HG02840 (cell line): ENCODE measurements around the gene ATP8A2.
"Not testable (repeated sequence)": the region's sequence is repeated elsewhere in the genome, so short reads cannot be mapped to it uniquely, and the experiment has no call there.

ENCODE experiments used
- ATAC-seq: cut with Tn5 transposase; IDR thresholded peaks from one replicate; pipeline ENCODE4 v1.9.1; 2021; ENCODE audit warnings: mild to moderate bottlenecking, moderate library complexity, moderate number of reproducible peaks; ENCODE audit not compliant: unreplicated experiment, low FRiP score

Gene ATP8A2

GRCh38 chr13:25934127-25934526 is 562.4 kb downstream of the ATP8A2 start:
- no peak for ATAC-seq

GRCh38 chr13:25939961-25940687 is 568.4 kb downstream of the ATP8A2 start:
- ATAC-seq: no peak

GRCh38 chr13:25943081-25943480 is 571.3 kb downstream of the ATP8A2 start:
- ATAC-seq: no peak

GRCh38 chr13:25943658-25944057 is 571.9 kb downstream of the ATP8A2 start:
- ATAC-seq: no peak

- ATAC-seq: no peak
Observed at GRCh38 chr13:25945596-25945995, 573.8 kb downstream of the ATP8A2 start.

GRCh38 chr13:25946321-25946720 is 574.5 kb downstream of the ATP8A2 start:
- ATAC-seq: no peak

GRCh38 chr13:25948910-25949309 is 577.1 kb downstream of the ATP8A2 start:
- no peak for ATAC-seq

GRCh38 chr13:25951831-25952230 is 580.1 kb downstream of the ATP8A2 start:
- ATAC-seq: no peak

- not testable (repeated sequence) for ATAC-seq
Observed at GRCh38 chr13:25954080-25954479, 582.3 kb downstream of the ATP8A2 start.

GRCh38 chr13:25954943-25955342 is 583.2 kb downstream of the ATP8A2 start:
- not testable (repeated sequence) for ATAC-seq

GRCh38 chr13:25958986-25959385 is 587.2 kb downstream of the ATP8A2 start:
- ATAC-seq: no peak

GRCh38 chr13:25961294-25961693 is 589.5 kb downstream of the ATP8A2 start:
- no peak for ATAC-seq

GRCh38 chr13:25963674-25964073 is 591.9 kb downstream of the ATP8A2 start:
- ATAC-seq: no peak

- no peak for ATAC-seq
Observed at GRCh38 chr13:25965596-25965995, 593.8 kb downstream of the ATP8A2 start.

- ATAC-seq: no peak
Observed at GRCh38 chr13:25966086-25966485, 594.3 kb downstream of the ATP8A2 start.

GRCh38 chr13:25967144-25967543 is 595.4 kb downstream of the ATP8A2 start:
- no peak for ATAC-seq

- ATAC-seq: no peak
Observed at GRCh38 chr13:25971047-25971446, 599.3 kb downstream of the ATP8A2 start.

GRCh38 chr13:25971459-25972145 is 599.8 kb downstream of the ATP8A2 start:
- no peak for ATAC-seq

- ATAC-seq: no peak
Observed at GRCh38 chr13:25973085-25973484, 601.3 kb downstream of the ATP8A2 start.

GRCh38 chr13:25973576-25973975 is 601.8 kb downstream of the ATP8A2 start:
- no peak for ATAC-seq

GRCh38 chr13:25977216-25977615 is 605.4 kb downstream of the ATP8A2 start:
- no peak for ATAC-seq

- no peak for ATAC-seq
Observed at GRCh38 chr13:25977671-25978070, 605.9 kb downstream of the ATP8A2 start.
